HUES48 (cell line): Measurements from ENCODE around the gene NFIC.
"Not testable (repeated sequence)": the region's sequence is repeated elsewhere in the genome, so short reads cannot be mapped to it uniquely, and the experiment has no call there.

Source experiments
- H3K27ac ChIP-seq: one replicate; pipeline ENCODE4 v1.7.0; 2013; ENCODE audit warnings: low read depth, low read length, inconsistent platforms
- H3K27me3 ChIP-seq: 2 replicates; pipeline ENCODE4 v1.6.1; 2013; ENCODE audit warnings: mild to moderate bottlenecking, low read length; ENCODE audit not compliant: control insufficient read depth, insufficient read depth
- H3K36me3 ChIP-seq: 2 replicates; pipeline ENCODE4 v1.6.1; 2013; ENCODE audit warnings: low read length; ENCODE audit not compliant: control insufficient read depth, insufficient read depth
- H3K4me1 ChIP-seq: 2 replicates; pipeline ENCODE4 v1.6.1; 2013; ENCODE audit warnings: mild to moderate bottlenecking, low read length; ENCODE audit not compliant: control insufficient read depth, insufficient read depth
- H3K4me3 ChIP-seq: 2 replicates; pipeline ENCODE4 v1.5.1; 2013; ENCODE audit warnings: mild to moderate bottlenecking, low read depth, low read length
- H3K9ac ChIP-seq: 2 replicates; pipeline ENCODE4 v1.6.1; 2013; ENCODE audit warnings: mild to moderate bottlenecking, low read depth, low read length, moderate library complexity
- H3K9me3 ChIP-seq: 2 replicates; pipeline ENCODE4 v1.6.1; 2013; ENCODE audit warnings: low read length; ENCODE audit not compliant: control insufficient read depth, insufficient read depth

Gene NFIC

DNA sequence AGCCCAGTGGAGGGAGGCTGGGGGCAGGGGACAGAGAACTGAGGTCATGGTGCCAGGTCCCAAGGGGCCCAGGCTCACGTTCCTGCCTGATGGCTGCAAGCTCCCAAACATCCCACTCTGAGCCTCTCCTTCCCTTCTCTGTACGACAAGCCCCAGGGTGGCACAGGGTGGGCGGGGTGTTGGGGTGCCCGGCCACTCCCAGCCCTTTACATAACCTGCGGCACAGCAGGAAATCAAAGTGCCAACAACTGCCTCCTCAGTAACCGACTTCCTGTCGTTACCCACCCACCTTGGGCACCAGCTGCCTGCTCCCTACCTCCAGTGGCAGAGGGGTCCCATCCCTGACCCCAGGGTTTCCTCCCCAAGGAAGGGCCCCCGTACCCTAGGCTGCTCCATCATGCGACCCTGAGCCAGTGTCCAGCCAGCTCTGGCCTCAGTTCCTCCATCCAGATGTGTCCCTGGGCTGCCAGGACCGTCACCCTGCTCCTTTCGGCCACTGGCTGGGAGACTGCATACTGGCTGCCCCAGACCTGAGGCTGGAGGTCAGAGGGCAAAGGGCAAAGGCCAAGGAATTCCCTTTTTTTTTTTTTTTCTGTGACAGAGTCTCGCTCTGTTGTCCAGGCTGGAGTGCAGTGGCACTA is 27.7 kb upstream of the NFIC start:
- Histone ChIP-seq H3K9ac (no peak overlapping the region), H3K9me3 (no peaks in the 10 kb centered on the region), H3K36me3 (no peaks in the 10 kb centered on the region), H3K4me3 (no peak overlapping the region), H3K4me1 (no peaks in the 10 kb centered on the region), H3K27ac (no peak overlapping the region), H3K27me3 (0 out of 2 replicates have a peak, but pooled peaks cover 5% of the 10 kb centered on the region)

DNA sequence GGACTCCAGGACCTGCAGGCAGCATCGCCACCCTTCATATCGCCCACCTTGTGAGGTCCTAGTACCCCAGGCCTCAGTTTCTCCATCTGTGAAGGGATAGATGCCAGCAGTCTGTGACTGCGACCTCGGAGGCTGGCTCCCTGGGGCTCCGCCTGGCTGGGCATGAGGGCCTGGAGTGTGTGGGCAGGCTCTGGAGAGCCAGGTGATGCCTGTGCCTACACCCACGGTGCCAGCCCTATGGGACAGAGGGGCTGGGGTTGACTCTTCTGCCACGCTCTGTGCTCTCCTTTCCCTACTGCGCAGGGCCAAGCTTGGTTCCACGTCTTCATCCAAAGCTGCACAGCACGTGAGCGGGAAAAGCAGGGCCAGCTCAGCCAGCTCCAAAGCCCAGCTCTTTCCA is 26.0 kb upstream of the NFIC start:
- no peak overlapping the region for H3K9ac ChIP-seq
- H3K36me3 ChIP-seq: no peaks in the 10 kb centered on the region
- H3K9me3 ChIP-seq: no peaks in the 10 kb centered on the region
- H3K4me3 ChIP-seq: no peak overlapping the region
- no peaks in the 10 kb centered on the region for H3K4me1 ChIP-seq
- no peak overlapping the region for H3K27ac ChIP-seq
- H3K27me3 ChIP-seq: 0 out of 2 replicates have a peak, but pooled peaks cover 5% of the 10 kb centered on the region

DNA sequence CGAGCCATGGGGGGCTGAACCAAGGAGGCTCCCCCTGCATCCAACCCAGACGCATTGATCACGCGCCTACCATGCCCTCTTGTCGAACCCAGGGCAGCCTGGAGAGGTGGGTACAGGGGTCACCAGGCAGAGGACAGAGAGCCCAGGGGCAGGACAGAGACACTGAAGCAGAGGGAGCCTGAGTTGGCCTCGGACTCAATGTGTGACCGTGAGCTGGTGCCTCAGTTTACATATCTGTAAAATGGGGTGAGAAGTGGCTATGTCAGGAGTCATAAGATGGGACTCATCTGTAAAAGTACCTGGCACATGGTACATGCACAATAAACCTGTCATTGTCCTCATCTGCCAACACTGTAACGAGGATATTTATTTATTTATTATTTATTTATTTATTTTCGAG is 24.1 kb upstream of the NFIC start:
- Histone ChIP-seq H3K9ac (no peak overlapping the region), H3K36me3 (no peaks in the 10 kb centered on the region), H3K27ac (no peak overlapping the region), H3K4me3 (no peak overlapping the region), H3K9me3 (no peaks in the 10 kb centered on the region), H3K27me3 (peaks cover 12% of the 10 kb centered on the region; the same call in 1 of the 2 replicates), H3K4me1 (no peaks in the 10 kb centered on the region)

DNA sequence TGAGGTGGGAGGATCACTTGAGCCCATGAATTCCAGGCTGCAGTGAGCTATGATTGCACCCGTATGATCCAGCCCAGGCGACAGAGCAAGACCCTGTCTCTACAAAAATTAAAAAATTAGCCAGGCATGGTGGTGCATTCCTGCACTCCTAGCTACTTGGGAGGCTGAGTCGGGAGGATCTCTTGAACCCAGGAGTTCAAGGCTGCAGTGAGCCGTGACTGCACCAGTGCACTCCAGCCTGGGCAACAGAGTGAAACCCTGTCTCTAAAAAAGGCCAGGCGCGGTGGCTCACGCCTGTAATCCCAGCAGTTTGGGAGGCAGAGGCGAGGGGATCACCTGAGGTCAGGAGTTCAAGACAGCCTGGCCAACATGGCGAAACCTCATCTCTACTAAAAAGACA is 23.4 kb upstream of the NFIC start:
- not testable (repeated sequence) for H3K27ac ChIP-seq, H3K9ac ChIP-seq, H3K36me3 ChIP-seq, H3K4me3 ChIP-seq, H3K9me3 ChIP-seq, H3K4me1 ChIP-seq
- peaks cover 12% of the 10 kb centered on the region; the same call in 1 of the 2 replicates for H3K27me3 ChIP-seq

DNA sequence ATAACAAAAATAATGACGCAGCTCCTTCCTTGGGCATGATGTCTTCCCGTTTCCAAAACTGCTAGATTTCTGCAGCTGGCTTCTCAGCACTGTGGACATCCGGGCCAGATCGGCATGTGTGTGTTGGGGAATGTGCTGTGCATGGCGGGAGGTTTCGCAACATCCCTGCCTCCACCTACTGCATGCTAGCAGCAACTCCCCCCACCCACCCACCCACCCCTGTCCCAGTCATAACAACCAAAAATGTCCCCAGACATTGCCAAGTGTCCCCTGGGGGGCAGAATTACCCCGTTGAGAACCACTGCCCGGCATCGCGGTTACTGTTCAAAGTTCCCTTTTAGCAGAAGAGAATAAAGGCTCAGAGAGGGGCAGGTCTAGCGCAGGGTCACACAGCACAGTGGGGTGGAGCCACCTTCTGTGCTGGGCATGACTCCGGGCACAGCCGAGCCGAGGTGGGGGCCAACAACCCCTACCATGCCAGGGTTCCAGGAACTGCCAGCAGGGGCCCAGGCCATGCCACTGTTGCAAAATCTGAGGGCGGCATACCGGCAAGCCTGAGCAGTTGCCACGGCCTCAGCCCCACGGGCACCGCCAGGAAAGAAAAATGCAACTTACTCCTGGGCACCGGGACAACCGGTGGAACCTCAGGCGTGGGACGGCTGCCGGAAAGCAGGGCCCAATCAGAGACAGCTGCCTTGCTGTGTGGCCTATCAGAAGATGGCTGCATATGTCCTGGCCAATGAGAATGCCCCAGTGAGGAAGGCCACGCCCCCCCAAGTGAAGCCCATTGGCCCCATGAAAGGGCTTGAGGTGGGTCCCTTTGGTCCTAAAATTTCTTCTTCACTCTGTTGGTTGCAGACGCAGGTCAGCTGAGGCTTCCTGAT is 22.5 kb upstream of the NFIC start:
- Histone ChIP-seq H3K9me3 (no peaks in the 10 kb centered on the region), H3K9ac (no peak overlapping the region), H3K4me1 (no peaks in the 10 kb centered on the region), H3K36me3 (no peaks in the 10 kb centered on the region), H3K4me3 (no peak overlapping the region), H3K27me3 (peaks cover 17% of the 10 kb centered on the region), H3K27ac (no peak overlapping the region)

DNA sequence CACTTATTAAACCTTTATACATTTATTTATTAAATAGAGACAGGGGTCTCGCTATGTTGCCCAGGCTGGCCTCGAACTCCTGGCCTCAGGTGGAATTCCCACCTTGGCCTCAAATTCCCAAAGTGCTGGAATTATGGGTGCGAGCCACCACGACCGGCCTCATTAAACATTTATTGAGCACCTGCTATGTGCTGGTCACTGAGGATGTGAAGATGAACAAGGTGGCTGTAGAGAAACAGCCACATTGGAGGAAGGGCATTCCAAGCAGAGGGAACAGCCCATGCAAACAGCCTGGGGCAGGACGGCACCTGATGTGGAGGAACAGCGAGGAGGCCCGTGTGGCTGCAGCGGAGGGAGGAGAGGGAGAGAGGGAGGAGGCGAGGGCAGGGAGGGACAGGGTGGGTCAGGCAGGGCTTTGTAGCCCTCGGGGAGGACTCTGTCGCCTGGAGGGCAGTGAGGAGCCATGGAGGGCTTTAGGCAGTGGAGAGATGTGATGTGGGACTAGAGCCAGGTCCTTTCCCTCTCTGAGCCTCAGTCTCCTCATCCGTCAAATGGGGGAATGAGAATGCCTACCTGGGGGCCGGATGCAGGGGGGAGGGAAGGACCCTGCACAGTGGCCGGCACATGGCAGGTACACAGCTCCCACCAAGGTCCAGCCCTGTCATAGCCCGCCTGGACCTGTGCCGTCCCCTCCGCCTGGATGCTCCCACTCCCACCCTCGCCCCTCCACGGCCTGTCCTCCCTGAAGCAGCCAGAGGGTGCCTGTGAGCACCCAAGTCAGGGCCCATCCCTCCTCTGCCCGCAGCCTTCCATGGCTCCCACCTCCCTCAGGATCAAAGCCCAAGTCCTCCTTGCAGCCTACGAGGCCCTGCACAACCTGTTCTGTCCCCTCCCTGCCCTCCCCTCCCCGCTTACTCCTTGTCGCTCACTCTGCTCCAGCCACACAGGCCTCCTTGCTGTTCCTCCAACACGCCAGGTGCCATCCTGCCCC is 21.5 kb upstream of the NFIC start:
- Histone ChIP-seq H3K27ac (no peak overlapping the region), H3K9me3 (no peaks in the 10 kb centered on the region), H3K27me3 (peaks cover 17% of the 10 kb centered on the region), H3K4me3 (no peak overlapping the region), H3K9ac (no peak overlapping the region), H3K4me1 (no peaks in the 10 kb centered on the region), H3K36me3 (no peaks in the 10 kb centered on the region)

DNA sequence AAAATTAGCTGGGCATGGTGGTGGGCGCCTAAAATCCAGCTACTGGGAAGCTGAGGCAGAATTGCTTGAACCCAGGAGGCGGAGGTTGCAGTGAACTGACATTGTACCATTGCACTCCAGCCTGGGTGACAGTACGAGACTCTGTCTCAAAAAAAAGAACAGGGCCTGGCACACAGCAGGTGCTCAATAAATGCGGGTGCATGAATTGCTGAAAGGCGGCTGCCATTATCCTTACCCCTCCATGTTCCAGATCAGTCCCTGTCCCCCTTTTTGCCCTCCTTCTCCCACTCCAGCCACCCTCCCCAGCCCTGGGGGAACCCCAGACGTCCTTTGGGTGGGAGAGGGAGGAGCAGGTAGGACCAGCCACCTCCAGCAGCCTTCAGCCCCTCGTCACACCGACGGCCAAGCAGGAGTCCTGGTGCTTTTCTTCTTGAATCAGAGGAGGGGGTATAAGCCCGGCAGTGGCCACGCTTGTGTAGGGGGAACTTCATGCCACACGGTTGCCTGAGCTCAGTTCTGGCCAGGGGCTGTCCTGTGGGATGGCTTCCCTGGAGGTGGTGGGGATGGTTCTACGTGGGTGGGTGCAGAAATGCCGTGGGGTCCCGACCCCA is 20.4 kb upstream of the NFIC start:
- Histone ChIP-seq H3K4me1 (no peaks in the 10 kb centered on the region), H3K4me3 (no peak overlapping the region), H3K36me3 (no peaks in the 10 kb centered on the region), H3K27ac (no peak overlapping the region), H3K9me3 (no peaks in the 10 kb centered on the region), H3K27me3 (peaks cover 18% of the 10 kb centered on the region), H3K9ac (no peak overlapping the region)

DNA sequence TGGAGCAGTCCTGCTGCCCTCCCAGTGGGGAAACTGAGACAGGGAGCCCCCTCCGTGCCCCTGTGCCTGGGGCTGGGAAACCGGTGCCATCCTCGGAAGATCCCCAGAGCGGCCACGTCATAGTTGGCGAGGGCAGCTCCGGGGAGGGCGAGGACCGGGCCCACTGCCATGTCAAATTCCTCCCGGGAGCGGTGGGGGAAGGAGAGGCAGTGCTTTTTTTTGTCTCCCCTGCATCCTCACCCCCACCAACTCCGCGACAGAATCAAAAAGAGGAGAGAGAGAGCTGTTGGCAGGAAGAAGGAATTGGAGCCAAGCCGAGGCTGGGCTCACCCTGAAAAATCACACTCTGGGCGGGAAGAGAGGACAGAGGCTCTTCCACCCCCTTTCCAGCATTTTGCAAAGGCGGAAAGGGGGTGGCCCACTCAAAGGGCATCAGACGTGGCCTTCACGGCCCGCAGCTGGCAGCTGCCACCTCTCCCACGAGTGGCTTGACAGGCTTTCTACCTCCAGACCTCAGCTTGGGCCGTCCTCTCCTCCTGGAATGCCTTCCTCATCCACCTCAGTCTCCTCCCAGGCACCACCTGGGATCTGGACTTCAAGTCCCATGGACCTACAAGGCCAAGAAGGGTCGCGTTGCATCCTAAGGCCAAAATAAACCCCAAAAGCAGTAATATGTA is 19.6 kb upstream of the NFIC start:
- Histone ChIP-seq H3K9ac (no peak overlapping the region), H3K27me3 (peaks cover 23% of the 10 kb centered on the region), H3K27ac (no peak overlapping the region), H3K36me3 (no peaks in the 10 kb centered on the region), H3K4me1 (no peaks in the 10 kb centered on the region), H3K9me3 (no peaks in the 10 kb centered on the region), H3K4me3 (no peak overlapping the region)

DNA sequence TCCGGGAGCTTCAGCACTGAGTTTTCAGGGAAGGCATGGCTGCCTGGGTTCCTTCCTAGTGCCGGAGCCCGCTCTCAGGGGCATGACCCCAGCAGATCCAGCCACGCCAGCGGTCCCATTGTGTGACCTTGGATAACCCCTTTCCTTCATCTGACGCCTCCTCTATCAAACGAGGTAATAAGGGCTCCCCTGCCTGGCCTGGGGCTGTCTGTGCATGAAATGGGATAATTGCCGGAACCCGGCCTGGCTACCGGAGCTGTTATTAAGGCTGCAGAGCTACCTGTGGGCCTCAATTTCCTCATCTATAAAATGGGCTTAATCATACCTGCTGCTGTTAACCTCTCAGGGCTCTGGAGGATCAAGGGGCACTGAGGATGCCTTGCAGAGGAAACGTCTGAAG is 18.3 kb upstream of the NFIC start:
- H3K9me3 ChIP-seq: no peaks in the 10 kb centered on the region
- H3K4me3 ChIP-seq: no peak overlapping the region
- H3K4me1 ChIP-seq: no peaks in the 10 kb centered on the region
- H3K27me3 ChIP-seq: peaks cover 34% of the 10 kb centered on the region
- H3K9ac ChIP-seq: no peak overlapping the region
- no peaks in the 10 kb centered on the region for H3K36me3 ChIP-seq
- H3K27ac ChIP-seq: no peak overlapping the region

DNA sequence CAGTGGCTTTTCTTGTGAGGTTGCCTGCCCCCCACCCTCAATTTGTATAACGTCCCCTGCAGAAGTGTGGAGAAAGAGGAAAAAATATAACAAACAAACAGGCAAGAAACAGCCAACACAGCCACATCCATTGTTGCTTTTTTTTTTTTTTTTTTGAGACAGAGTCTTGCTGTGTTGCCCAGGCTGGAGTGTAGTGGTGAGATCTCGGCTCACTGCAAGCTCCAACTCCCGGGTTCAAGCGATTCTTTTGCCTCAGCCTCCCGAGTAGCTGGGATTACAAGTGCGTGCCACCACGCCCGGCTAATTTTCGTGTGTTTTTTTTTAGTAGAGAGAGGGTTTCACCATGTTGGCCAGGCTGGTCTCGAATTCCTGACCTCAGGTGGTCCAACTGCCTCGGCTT is 17.9 kb upstream of the NFIC start:
- H3K27me3 ChIP-seq: peaks cover 37% of the 10 kb centered on the region
- not testable (repeated sequence) for H3K27ac ChIP-seq, H3K9me3 ChIP-seq, H3K36me3 ChIP-seq, H3K4me1 ChIP-seq, H3K9ac ChIP-seq, H3K4me3 ChIP-seq
